Measurements from ENCODE around the gene SGCA. TPM values are rescaled to one million over a fixed set of nuclear protein-coding genes. Genes with fewer than 3 reads are reported as not detected.

SGCA gene
- total and polyA plus RNA-seq, 2 of the 8 experiments (the other 6 are each of a cell fraction or from before 2014, with no cell fraction given): 0.12 TPM; not detected in 1

GRCh38 chr17:50204431-50204830 is 38.6 kb downstream of the SGCA start:
- peaks cover 13 to 21% (median 16%) of the 10 kb centered on the region in 4 experiments for H3K4me1 ChIP-seq (replicated peaks in 1 of 4; ENCODE audit: control insufficient read depth in 3 of 4, insufficient read depth in 4 of 4, low read length in 3 of 4)
- ChIA-PET CTCF (ENCODE audit: partially characterized antibody) (interaction anchor here (0.7 to 24.4 kb wide), 10 partner anchors 10 to 157 kb away, joined by 3 to 1349 read pairs (median 3); partner anchors contain the start of gene TMEM92), POLR2A (ENCODE audit: partially characterized antibody) (interaction anchor here (0.7 to 4.5 kb wide), 5 partner anchors 16 to 145 kb away, joined by 3 to 20 read pairs (median 4); partner anchors contain the start of gene TMEM92)
- no peak overlapping the region for H2BK120ac ChIP-seq (replicated peaks; ENCODE audit: low read depth, low read length)
- no peaks in the 10 kb centered on the region for H3K36me3 ChIP-seq (ENCODE audit: control insufficient read depth in 2 of 4, insufficient read depth in 4 of 4, low read length in 3 of 4)
- DNase-seq (ENCODE audit: low read depth in 1 of 2, low spot score in 2 of 2): no peak
- peaks cover 11% of the 10 kb centered on the region; the same call in 1 of the 2 replicates for H3K23me2 ChIP-seq (ENCODE audit: low read depth, low read length)
- no peak overlapping the region for H3K4me3 ChIP-seq (ENCODE audit: extremely low read depth in 1 of 4, insufficient read depth in 2 of 4, low read depth in 3 of 4, low read length in 4 of 4)
- peaks cover 0 to 29% (median 15%) of the 10 kb centered on the region in 4 experiments; a peak in 5 of 7 replicates for H3K27me3 ChIP-seq (replicated peaks in 1 of 4; ENCODE audit: control insufficient read depth in 3 of 4, extremely low read depth in 1 of 4, insufficient read depth in 3 of 4, low read length in 3 of 4)
- no peaks in the 10 kb centered on the region for H3K79me2 ChIP-seq (ENCODE audit: control insufficient read depth in 1 of 2, insufficient read depth in 2 of 2, low read length in 2 of 2)
- no peak overlapping the region for H2BK5ac ChIP-seq (ENCODE audit: low read depth, low read length)
- H3K14ac ChIP-seq (ENCODE audit: insufficient read length): no peak overlapping the region
- H3K18ac ChIP-seq (ENCODE audit: extremely low read depth, low read length): no peak overlapping the region
- H4K5ac ChIP-seq (ENCODE audit: insufficient read length, low read depth, low read length): no peak overlapping the region
- WGBS, 2 experiments (ENCODE audit: extremely low coverage in 1 of 2, insufficient coverage in 1 of 2, insufficient read length in 1 of 2, insufficient replicate concordance in 2 of 2, low coverage in 1 of 2, low lambda C conversion rate in 2 of 2, missing lambda C conversion rate in 1 of 2): 90% methylated on average over 3 of the region's 3 CpGs; no CpG with 5 or more reads in 1 of the 2 experiments
- no peak overlapping the region for H3K4ac ChIP-seq (replicated peaks; ENCODE audit: insufficient read length, low read depth, low read length)
- H4K20me1 ChIP-seq (replicated peaks in 1 of 2; ENCODE audit: control insufficient read depth in 1 of 2, insufficient read depth in 2 of 2, low read length in 2 of 2): no peaks in the 10 kb centered on the region
- no peaks in the 10 kb centered on the region for H3K9me3 ChIP-seq (ENCODE audit: insufficient read depth in 2 of 2, low read depth in 1 of 2, low read length in 1 of 2)
- H3K9ac ChIP-seq (replicated peaks in 1 of 4; ENCODE audit: extremely low read depth in 1 of 4, low read depth in 3 of 4, low read length in 3 of 4): no peak overlapping the region
- no peaks in the 10 kb centered on the region for H3K79me1 ChIP-seq (ENCODE audit: low read depth, low read length)
- no peak for FAIRE-seq
- no peak overlapping the region for H4K8ac ChIP-seq (ENCODE audit: extremely low read depth, insufficient read depth, low read length)
- no peak overlapping the region for H4K91ac ChIP-seq (replicated peaks; ENCODE audit: insufficient read length, low read length)
- no peak overlapping the region for H2BK12ac ChIP-seq (ENCODE audit: low read depth, low read length)
- no peak overlapping the region for H3K23ac ChIP-seq (ENCODE audit: insufficient read length)
- H2AK5ac ChIP-seq (ENCODE audit: low read depth, low read length): no peak overlapping the region
- H2BK15ac ChIP-seq (ENCODE audit: low read length): no peak overlapping the region
- no peak overlapping the region for H2BK20ac ChIP-seq (ENCODE audit: low read length)
- no peak overlapping the region for H3K4me2 ChIP-seq (ENCODE audit: insufficient read depth in 1 of 2, low read depth in 2 of 2, low read length in 2 of 2)
- H3K27ac ChIP-seq (ENCODE audit: low read depth, low read length): no peak overlapping the region
- no peak overlapping the region for H3K56ac ChIP-seq (replicated peaks; ENCODE audit: insufficient read length, low read depth, low read length)
- H2AFZ ChIP-seq (ENCODE audit: low read length): no peak overlapping the region
- no peak for TF ChIP-seq HDAC6 (IDR thresholded peaks at IDR 0.05; ENCODE audit: low read depth, low read length)
- no peak for TF ChIP-seq TAF1 (IDR thresholded peaks at IDR 0.05; ENCODE audit: low read depth, low read length)
- TF ChIP-seq CTBP2 (IDR thresholded peaks at IDR 0.05; ENCODE audit: borderline replicate concordance, insufficient read depth, insufficient read length, low read length): no peak
- TF ChIP-seq ATF2 (IDR thresholded peaks at IDR 0.05; ENCODE audit: low read length): no peak
- TF ChIP-seq POU5F1 (IDR thresholded peaks at IDR 0.05; ENCODE audit: low read depth, low read length): no peak
- no peak for TF ChIP-seq BCL11A (IDR thresholded peaks at IDR 0.05; ENCODE audit: low read depth in 2 of 2, low read length in 2 of 2)
- no peak for TF ChIP-seq KDM5A (IDR thresholded peaks at IDR 0.05; ENCODE audit: low read length)
- no peak for TF ChIP-seq TCF12 (IDR thresholded peaks at IDR 0.05; ENCODE audit: low read depth, low read length)
